DMS79 treated with DMSO at 0.1 percent for 48 hours (cell line): Measurements from ENCODE around the gene SPPL2A.

ENCODE experiments used
- DNase-seq: peaks from one replicate; lab custom pipeline; 2025; lab: John Stamatoyannopoulos, UW

The SPPL2A gene

DNA sequence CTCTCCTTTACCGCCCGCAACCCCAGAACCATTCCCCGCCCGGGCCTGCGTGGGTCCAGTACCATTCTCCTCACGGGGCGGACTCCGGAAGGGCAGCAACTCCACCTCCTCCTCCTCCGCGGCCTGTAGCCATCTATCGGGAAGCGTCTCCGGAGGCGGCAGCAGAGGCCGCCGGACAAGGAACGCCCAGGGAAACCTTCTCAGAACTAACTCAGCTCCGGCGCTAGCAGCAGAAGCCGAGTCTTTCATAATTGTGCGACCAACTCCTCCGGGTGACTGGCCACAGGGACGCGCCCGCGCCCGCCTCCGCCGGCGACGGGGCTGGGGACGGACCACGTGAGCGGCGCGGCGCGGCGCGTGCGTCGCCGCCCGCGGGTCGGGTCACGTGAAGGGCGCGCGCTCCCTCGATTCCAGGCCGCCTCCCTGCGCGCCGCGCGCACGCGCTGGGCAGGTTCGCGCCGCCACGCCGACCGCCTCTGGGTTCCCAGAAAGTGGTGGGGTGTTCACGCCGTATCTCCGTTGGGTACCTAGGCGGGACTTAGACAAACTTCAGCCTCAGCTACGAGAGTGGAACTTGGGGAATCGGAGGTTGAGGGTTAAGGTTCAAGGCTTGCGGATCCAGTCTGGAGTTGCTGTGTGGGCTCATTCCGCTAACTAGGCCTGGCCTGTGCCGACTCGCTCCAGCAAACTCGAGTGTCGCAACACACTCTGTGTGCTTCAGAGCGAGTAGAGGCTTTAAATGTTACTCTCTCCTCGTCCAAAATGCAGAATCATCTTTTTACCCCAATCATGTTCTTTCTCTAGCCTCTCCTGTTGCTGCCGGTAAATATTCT lies 78.8 kb downstream of the SPPL2A start, which contains the start of gene TRPM7:
TSS of gene TRPM7 (minus strand) at position 329 of the 833 bp plus-strand sequence. CDS start at position 65, 264 bp downstream.
- peak; percentile 58 for DNase-seq

DNA sequence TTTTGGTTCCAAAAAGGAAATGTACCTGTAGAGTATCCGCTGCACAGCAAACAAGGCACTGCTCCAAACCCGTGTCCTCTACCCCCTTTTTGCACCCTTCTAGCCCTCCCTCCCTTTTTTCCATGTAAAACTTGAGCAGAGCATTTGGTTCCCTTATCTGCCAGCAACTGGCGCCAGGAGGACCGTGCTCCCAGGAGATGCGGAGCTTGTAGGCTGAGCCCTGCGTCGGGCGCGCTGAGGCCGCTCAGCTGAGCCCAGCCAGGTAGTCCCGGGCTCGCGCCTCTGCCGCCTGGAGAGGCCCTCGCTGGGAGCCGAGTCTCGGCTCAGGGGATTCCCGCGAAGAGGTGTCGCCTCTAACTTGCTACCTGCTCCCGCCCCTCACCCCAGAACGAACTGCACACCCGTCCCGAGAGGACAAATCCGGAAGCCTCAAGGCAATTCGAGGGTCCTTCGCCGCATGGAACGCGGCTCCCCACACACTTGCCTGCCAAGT lies 79.5 kb downstream of the SPPL2A start:
- DNase-seq, result peak; percentile 6

DNA sequence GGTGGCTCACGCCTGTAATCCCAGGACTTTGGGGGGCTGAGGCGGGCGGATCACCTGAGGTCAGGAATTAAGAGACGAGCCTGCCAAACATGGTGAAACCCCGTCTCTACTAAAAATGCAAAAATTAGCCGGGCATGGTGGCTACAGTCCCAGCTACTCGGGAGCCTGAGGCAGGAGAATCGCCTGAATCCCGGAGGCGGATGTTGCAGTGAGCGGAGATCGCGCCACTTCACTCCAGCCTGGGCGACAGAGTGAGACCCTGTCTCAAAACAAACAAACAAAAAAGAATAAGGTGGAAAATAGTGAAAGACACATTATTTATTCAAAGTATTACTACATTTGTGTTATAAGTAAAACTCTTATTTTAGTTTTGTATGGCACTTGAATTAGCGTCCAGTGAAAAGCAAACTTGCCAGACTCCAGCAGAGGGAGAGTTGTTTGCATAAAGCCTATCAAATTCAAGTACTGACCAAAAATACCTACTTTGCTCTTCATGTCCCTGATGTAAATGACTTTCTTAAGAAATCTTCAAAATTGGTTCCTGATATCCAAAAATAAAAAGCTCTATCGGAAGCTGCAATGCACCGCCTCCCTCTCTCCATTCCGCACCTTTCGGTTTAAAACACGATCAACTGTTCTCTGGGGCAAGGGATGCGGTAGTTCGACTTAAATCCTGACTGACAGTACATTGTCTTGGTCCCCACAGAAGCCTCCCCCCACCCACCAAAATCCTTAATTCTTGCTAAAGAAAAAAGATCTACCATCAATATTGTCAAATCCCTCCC lies 80.1 kb downstream of the SPPL2A start:
- no peak for DNase-seq

DNA sequence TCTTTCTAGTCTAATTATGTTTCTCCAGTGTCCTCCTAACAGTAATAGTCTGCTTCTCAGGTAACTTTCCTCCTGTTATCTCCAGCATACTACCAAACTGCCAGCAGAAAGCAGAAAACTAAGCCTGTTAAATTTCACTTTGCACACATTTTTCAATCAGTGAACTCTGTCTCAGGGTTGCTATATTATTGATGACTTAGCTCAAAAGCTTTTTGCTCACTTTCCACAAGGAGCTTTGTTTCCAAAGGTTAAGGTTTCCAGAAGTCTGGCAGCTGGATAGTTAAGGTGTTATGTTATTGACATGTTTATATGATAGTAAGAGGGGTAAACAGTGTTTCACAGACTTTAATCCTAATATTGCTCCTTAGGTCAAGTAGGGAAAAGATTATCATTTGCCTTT lies 84.0 kb downstream of the SPPL2A start:
- no peak for DNase-seq

GRCh38 chr15:50676799-50677483 lies 88.6 kb downstream of the SPPL2A start:
- no peak for DNase-seq

GRCh38 chr15:50675535-50676144 lies 89.9 kb downstream of the SPPL2A start:
- peak; percentile 1 for DNase-seq

GRCh38 chr15:50670115-50670514 lies 95.4 kb downstream of the SPPL2A start:
- no peak for DNase-seq

- DNase-seq, result no peak
Observed at GRCh38 chr15:50669611-50670010, 95.9 kb downstream of the SPPL2A start.

- no peak for DNase-seq
Observed at GRCh38 chr15:50665938-50666337, 99.6 kb downstream of the SPPL2A start.

- DNase-seq, result no peak
Observed at GRCh38 chr15:50655555-50655954, 110.0 kb downstream of the SPPL2A start.

- no peak for DNase-seq
Observed at GRCh38 chr15:50653156-50653743, 112.3 kb downstream of the SPPL2A start.

- no peak for DNase-seq
Observed at GRCh38 chr15:50652671-50653070, 112.8 kb downstream of the SPPL2A start.
